ENCODE data around the gene METTL25B.

Gene METTL25B

DNA sequence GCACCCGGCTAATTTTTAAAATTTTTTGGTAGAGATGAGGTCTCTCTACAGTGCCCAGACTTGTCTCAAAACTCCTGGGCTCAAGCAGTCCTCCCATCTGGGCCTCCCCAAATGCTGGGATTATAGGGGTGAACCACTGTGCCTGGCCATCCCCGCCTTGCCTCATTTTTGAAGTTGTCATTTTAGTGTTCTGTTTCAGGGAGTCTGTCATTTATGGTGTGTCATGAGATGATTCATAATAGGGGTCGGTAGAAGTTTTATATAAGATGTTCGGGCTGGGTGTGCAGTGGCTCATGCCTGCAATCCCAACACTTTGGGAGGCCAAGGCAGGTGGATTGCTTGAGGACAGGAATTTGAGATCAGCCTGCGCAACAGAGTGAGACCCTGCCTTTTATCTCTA, 47.5 kb downstream of the METTL25B start:
- WGBS (ENCODE audit: extremely low coverage, insufficient coverage, low lambda C conversion rate): 100% methylated on average over 2 of the region's 5 CpGs
- H4K8ac ChIP-seq (ENCODE audit: low read depth, low read length): no peak overlapping the region
- H3K56ac ChIP-seq (ENCODE audit: low read length): no peak overlapping the region
- no peak overlapping the region for H2BK120ac ChIP-seq (ENCODE audit: low read depth, low read length)
- H4K5ac ChIP-seq (ENCODE audit: low read length): no peak overlapping the region
- no peak overlapping the region for H2BK5ac ChIP-seq (ENCODE audit: low read length)
- no peak overlapping the region for H3K4me2 ChIP-seq (ENCODE audit: low read length)
- peaks cover 4% of the 10 kb centered on the region for H3K36me3 ChIP-seq (ENCODE audit: control insufficient read depth, insufficient read depth, low read length)
- H3K27ac ChIP-seq (ENCODE audit: low read depth, low read length): no peak overlapping the region
- no peak for DNase-seq
- no peak overlapping the region for H2BK15ac ChIP-seq (replicated peaks; ENCODE audit: low read depth)
- H3K4me1 ChIP-seq (ENCODE audit: control insufficient read depth, low read depth, low read length): peaks cover 6% of the 10 kb centered on the region
- no peaks in the 10 kb centered on the region for H3K27me3 ChIP-seq (ENCODE audit: insufficient read depth, low read length, poor library complexity)
- H3K4ac ChIP-seq (ENCODE audit: low read depth, low read length): no peak overlapping the region
- H3K79me2 ChIP-seq (ENCODE audit: control insufficient read depth, insufficient read depth, low read length): peaks cover 65% of the 10 kb centered on the region
- H3K18ac ChIP-seq (ENCODE audit: low read length): no peak overlapping the region
- H3K4me3 ChIP-seq (ENCODE audit: low read length): no peak overlapping the region
- peaks cover 13% of the 10 kb centered on the region for H3K79me1 ChIP-seq (ENCODE audit: low read length)
- no peak overlapping the region for H3K23ac ChIP-seq (ENCODE audit: low read length)
- H2AK5ac ChIP-seq (ENCODE audit: low read length): no peak overlapping the region
- H3K9ac ChIP-seq (ENCODE audit: low read length): no peak overlapping the region

DNA sequence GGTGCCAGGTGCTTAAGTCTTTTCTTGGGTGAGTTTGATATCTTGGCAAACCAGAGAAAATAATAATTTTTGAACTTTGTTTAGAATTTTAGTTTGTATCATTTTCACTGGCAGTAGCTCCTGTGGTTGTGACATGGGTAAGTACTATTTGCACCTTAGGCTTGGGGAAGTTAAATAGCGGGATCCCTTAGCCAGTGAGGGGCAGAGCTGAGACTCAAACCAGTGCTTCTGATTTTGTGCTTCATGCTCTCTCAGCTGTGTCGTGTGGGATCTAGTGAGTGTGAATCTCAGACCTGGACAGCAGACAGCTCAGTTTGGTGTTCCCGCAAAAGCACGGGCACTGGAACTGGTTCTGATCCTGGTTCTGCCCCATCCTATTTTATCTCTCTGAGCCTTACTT, 48.7 kb downstream of the METTL25B start:
- no peak overlapping the region for H3K9ac ChIP-seq (ENCODE audit: low read length)
- peak; percentile 22 for DNase-seq
- H3K27me3 ChIP-seq (ENCODE audit: insufficient read depth, low read length, poor library complexity): no peaks in the 10 kb centered on the region
- H3K79me2 ChIP-seq (ENCODE audit: control insufficient read depth, insufficient read depth, low read length): peaks cover 66% of the 10 kb centered on the region
- no peak overlapping the region for H2AK5ac ChIP-seq (ENCODE audit: low read length)
- H2BK5ac ChIP-seq (ENCODE audit: low read length): no peak overlapping the region
- WGBS (ENCODE audit: extremely low coverage, insufficient coverage, low lambda C conversion rate): no CpG with 5 or more reads among the region's 4 CpGs
- no peak overlapping the region for H3K23ac ChIP-seq (ENCODE audit: low read length)
- H3K4me1 ChIP-seq (ENCODE audit: control insufficient read depth, low read depth, low read length): peaks cover 2% of the 10 kb centered on the region
- H3K18ac ChIP-seq (ENCODE audit: low read length): no peak overlapping the region
- no peak overlapping the region for H3K4me2 ChIP-seq (ENCODE audit: low read length)
- no peak overlapping the region for H3K56ac ChIP-seq (ENCODE audit: low read length)
- H3K27ac ChIP-seq (ENCODE audit: low read depth, low read length): no peak overlapping the region
- peaks cover 3% of the 10 kb centered on the region for H3K36me3 ChIP-seq (ENCODE audit: control insufficient read depth, insufficient read depth, low read length)
- peaks cover 13% of the 10 kb centered on the region for H3K79me1 ChIP-seq (ENCODE audit: low read length)
- H4K5ac ChIP-seq (ENCODE audit: low read length): no peak overlapping the region
- H3K4ac ChIP-seq (ENCODE audit: low read depth, low read length): no peak overlapping the region
- H2BK15ac ChIP-seq (replicated peaks; ENCODE audit: low read depth): no peak overlapping the region
- no peak overlapping the region for H2BK120ac ChIP-seq (ENCODE audit: low read depth, low read length)
- no peak overlapping the region for H3K4me3 ChIP-seq (ENCODE audit: low read length)
- no peak overlapping the region for H4K8ac ChIP-seq (ENCODE audit: low read depth, low read length)

DNA sequence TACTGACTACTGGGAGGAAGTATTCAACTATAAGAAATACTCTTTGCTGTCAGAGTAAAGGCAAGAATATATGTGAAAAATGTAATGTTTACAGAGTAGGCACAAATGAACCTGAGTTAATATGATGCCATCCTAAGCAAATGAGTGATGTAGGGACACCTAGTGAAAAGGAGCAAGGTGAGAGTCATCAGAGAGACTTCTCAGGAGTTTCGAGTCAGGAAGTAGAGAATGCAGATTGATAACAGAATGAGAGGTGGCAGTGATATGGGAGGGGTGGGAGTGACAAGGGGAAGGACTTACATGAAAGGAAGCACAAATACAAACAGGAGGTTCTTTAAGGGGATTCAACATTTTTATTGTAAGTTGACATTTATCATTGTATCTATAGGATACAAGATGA, 49.3 kb downstream of the METTL25B start:
- no peak overlapping the region for H2BK120ac ChIP-seq (ENCODE audit: low read depth, low read length)
- H3K79me1 ChIP-seq (ENCODE audit: low read length): peaks cover 14% of the 10 kb centered on the region
- no CpG with 5 or more reads among the region's 1 CpG for WGBS (ENCODE audit: extremely low coverage, insufficient coverage, low lambda C conversion rate)
- H3K36me3 ChIP-seq (ENCODE audit: control insufficient read depth, insufficient read depth, low read length): peaks cover 3% of the 10 kb centered on the region
- H4K5ac ChIP-seq (ENCODE audit: low read length): no peak overlapping the region
- H2AK5ac ChIP-seq (ENCODE audit: low read length): no peak overlapping the region
- H3K9ac ChIP-seq (ENCODE audit: low read length): no peak overlapping the region
- H3K27ac ChIP-seq (ENCODE audit: low read depth, low read length): no peak overlapping the region
- no peaks in the 10 kb centered on the region for H3K27me3 ChIP-seq (ENCODE audit: insufficient read depth, low read length, poor library complexity)
- no peak overlapping the region for H3K23ac ChIP-seq (ENCODE audit: low read length)
- H3K4me3 ChIP-seq (ENCODE audit: low read length): no peak overlapping the region
- H3K56ac ChIP-seq (ENCODE audit: low read length): no peak overlapping the region
- peaks cover 62% of the 10 kb centered on the region for H3K79me2 ChIP-seq (ENCODE audit: control insufficient read depth, insufficient read depth, low read length)
- H3K4ac ChIP-seq (ENCODE audit: low read depth, low read length): no peak overlapping the region
- no peak overlapping the region for H3K4me2 ChIP-seq (ENCODE audit: low read length)
- peak; percentile 59 for DNase-seq
- H3K18ac ChIP-seq (ENCODE audit: low read length): no peak overlapping the region
- H4K8ac ChIP-seq (ENCODE audit: low read depth, low read length): no peak overlapping the region
- no peak overlapping the region for H2BK15ac ChIP-seq (replicated peaks; ENCODE audit: low read depth)
- H3K4me1 ChIP-seq (ENCODE audit: control insufficient read depth, low read depth, low read length): peaks cover 2% of the 10 kb centered on the region
- H2BK5ac ChIP-seq (ENCODE audit: low read length): no peak overlapping the region

DNA sequence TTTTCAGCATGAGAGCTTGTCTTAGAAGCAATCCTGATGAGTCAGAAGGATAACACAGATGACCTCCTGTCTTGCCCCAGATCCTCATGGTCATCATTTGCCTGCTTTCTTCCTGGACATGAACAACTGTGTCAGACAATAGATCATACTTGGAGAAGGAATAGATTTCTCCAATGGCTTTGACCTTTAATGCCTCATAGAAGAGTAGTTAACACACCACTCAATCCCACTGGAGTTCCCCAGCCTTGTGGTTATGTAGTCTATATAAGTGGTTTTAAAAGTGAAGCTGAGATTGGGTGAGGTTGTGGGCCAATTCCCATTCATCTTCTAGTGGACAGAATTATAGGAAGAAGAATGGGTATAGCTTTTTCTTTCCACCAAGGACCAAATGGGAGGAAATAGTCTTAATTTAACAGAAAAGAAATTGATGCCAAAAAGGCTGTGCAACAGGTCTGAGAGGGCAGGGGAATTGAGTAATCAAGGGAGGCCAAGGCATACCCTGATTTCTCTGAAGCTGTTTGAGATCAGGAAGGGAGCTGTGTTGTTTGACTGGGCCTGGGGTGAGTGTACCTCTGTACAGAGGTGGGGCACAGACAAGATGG, 53.4 kb downstream of the METTL25B start:
- H3K27ac ChIP-seq (ENCODE audit: low read depth, low read length): no peak overlapping the region
- peaks cover 2% of the 10 kb centered on the region for H3K4me1 ChIP-seq (ENCODE audit: control insufficient read depth, low read depth, low read length)
- H3K23ac ChIP-seq (ENCODE audit: low read length): no peak overlapping the region
- H4K8ac ChIP-seq (ENCODE audit: low read depth, low read length): no peak overlapping the region
- H3K4me3 ChIP-seq (ENCODE audit: low read length): no peak overlapping the region
- peaks cover 18% of the 10 kb centered on the region for H3K79me1 ChIP-seq (ENCODE audit: low read length)
- no peak overlapping the region for H2AK5ac ChIP-seq (ENCODE audit: low read length)
- no peak overlapping the region for H3K4me2 ChIP-seq (ENCODE audit: low read length)
- H3K9ac ChIP-seq (ENCODE audit: low read length): no peak overlapping the region
- H3K4ac ChIP-seq (ENCODE audit: low read depth, low read length): no peak overlapping the region
- DNase-seq: no peak
- H4K5ac ChIP-seq (ENCODE audit: low read length): no peak overlapping the region
- no peak overlapping the region for H2BK15ac ChIP-seq (replicated peaks; ENCODE audit: low read depth)
- H3K27me3 ChIP-seq (ENCODE audit: insufficient read depth, low read length, poor library complexity): no peaks in the 10 kb centered on the region
- no peak overlapping the region for H3K18ac ChIP-seq (ENCODE audit: low read length)
- H3K79me2 ChIP-seq (ENCODE audit: control insufficient read depth, insufficient read depth, low read length): peaks cover 34% of the 10 kb centered on the region
- no peak overlapping the region for H3K56ac ChIP-seq (ENCODE audit: low read length)
- H2BK120ac ChIP-seq (ENCODE audit: low read depth, low read length): no peak overlapping the region
- peaks cover 6% of the 10 kb centered on the region for H3K36me3 ChIP-seq (ENCODE audit: control insufficient read depth, insufficient read depth, low read length)
- H2BK5ac ChIP-seq (ENCODE audit: low read length): no peak overlapping the region

DNA sequence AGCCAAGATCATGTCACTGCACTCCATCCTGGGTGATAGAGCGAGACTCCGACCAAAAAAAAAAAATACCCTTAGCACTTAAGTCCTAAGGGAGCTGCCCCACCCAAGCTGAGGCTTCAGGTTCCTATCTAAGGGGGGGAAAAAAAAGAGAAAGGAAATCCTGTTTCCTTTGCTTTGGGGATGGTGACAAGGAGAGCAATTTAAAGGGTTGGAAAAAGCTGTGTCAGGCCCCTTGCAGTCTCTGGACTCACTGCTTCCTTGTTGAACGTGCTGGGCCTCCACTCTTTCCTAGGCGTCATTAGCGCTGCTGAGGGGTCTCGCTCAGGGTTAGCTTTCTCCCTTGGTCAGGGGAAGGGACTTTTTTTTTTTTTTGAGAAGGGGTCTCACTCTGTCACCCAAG, 57.2 kb downstream of the METTL25B start:
- no CpG with 5 or more reads among the region's 6 CpGs for WGBS (ENCODE audit: extremely low coverage, insufficient coverage, low lambda C conversion rate)
- H3K36me3 ChIP-seq (ENCODE audit: control insufficient read depth, insufficient read depth, low read length): peaks cover 8% of the 10 kb centered on the region

More for the DNA sequence above, 57.2 kb downstream of the METTL25B start:
- no peak overlapping the region for H3K4ac ChIP-seq (ENCODE audit: low read depth, low read length)
- no peak overlapping the region for H3K18ac ChIP-seq (ENCODE audit: low read length)
- no peak overlapping the region for H3K27ac ChIP-seq (ENCODE audit: low read depth, low read length)
- H3K79me2 ChIP-seq (ENCODE audit: control insufficient read depth, insufficient read depth, low read length): peaks cover 15% of the 10 kb centered on the region
- H2AK5ac ChIP-seq (ENCODE audit: low read length): no peak overlapping the region
- H3K79me1 ChIP-seq (ENCODE audit: low read length): peaks cover 19% of the 10 kb centered on the region
- no peak overlapping the region for H2BK15ac ChIP-seq (replicated peaks; ENCODE audit: low read depth)
- no peak overlapping the region for H3K9ac ChIP-seq (ENCODE audit: low read length)
- no peak overlapping the region for H4K5ac ChIP-seq (ENCODE audit: low read length)
- no peak overlapping the region for H2BK120ac ChIP-seq (ENCODE audit: low read depth, low read length)
- no peaks in the 10 kb centered on the region for H3K4me1 ChIP-seq (ENCODE audit: control insufficient read depth, low read depth, low read length)
- H3K4me3 ChIP-seq (ENCODE audit: low read length): no peak overlapping the region
- H2BK5ac ChIP-seq (ENCODE audit: low read length): no peak overlapping the region
- no peak for DNase-seq
- no peak overlapping the region for H4K8ac ChIP-seq (ENCODE audit: low read depth, low read length)
- H3K23ac ChIP-seq (ENCODE audit: low read length): no peak overlapping the region
- no peak overlapping the region for H3K56ac ChIP-seq (ENCODE audit: low read length)
- H3K27me3 ChIP-seq (ENCODE audit: insufficient read depth, low read length, poor library complexity): no peaks in the 10 kb centered on the region
- H3K4me2 ChIP-seq (ENCODE audit: low read length): no peak overlapping the region
